Endothelial cell of umbilical vein (primary cell): ENCODE data around the gene ZSWIM6. TPM values are rescaled to one million over a fixed set of nuclear protein-coding genes. Genes with fewer than 3 reads are reported as not detected.

ENCODE experiments used
- BruUV-seq: library from RNA; stranded (reverse); fragments of 400-500 nt; replicated peaks from 2 replicates; lab custom pipeline; 2021; lab: Mats Ljungman, UMichigan
- CTCF ChIA-PET: fragments of 300-600, 350-600 bp; sonication (Branson Sonifier 250); formaldehyde crosslinking; loops from one replicate; lab custom pipeline; 2021; ENCODE audit warnings: antibody characterized with exemption, inconsistent platforms; lab: Charles Lee
- POLR2A ChIA-PET: fragments of 300-600, 350-600 bp; sonication (Branson Sonifier 250); formaldehyde crosslinking; loops from one replicate; lab custom pipeline; 2021; ENCODE audit warnings: antibody characterized with exemption, inconsistent platforms; lab: Charles Lee
- DNase-seq: peaks from one replicate; pipeline ENCODE4 v3.0.0-alpha.2; 2011; ENCODE audit warnings: low read depth, low spot score
- FAIRE-seq: peaks from 2 replicates; lab custom pipeline; 2011; peaks lifted over from hg19 to GRCh38; lab: Jason Lieb, UNC
- H2AFZ ChIP-seq: 2 replicates; pipeline ENCODE4 v1.6.0; 2012; ENCODE audit warnings: low read depth, low read length, control low read depth, inconsistent platforms
- H3K27ac ChIP-seq: 2 replicates; pipeline ENCODE4 v1.5.1; 2011; ENCODE audit warnings: low read depth, mild to moderate bottlenecking, control low read depth, low read length, moderate library complexity; ENCODE audit not compliant: insufficient read depth
- H3K27me3 ChIP-seq, 2 experiments: 2 replicates each; pipeline versions ENCODE4 v1.6.0 to v1.6.1; 2011; ENCODE audit warnings: low read length in 2 of 2, mixed read lengths in 1 of 2; ENCODE audit not compliant: control insufficient read depth in 2 of 2, insufficient read depth in 2 of 2
- H3K36me3 ChIP-seq, 2 experiments: 2 replicates in 1 of 2; 3 replicates in 1 of 2; pipeline ENCODE4 v1.5.1; 2011; ENCODE audit warnings: low read length in 2 of 2, mild to moderate bottlenecking in 1 of 2, moderate library complexity in 1 of 2; ENCODE audit not compliant: control insufficient read depth in 2 of 2, insufficient read depth in 2 of 2; ENCODE audit errors: extremely low read depth in 1 of 2
- H3K4me1 ChIP-seq: 3 replicates; pipeline ENCODE4 v1.5.1; 2011; ENCODE audit warnings: mild to moderate bottlenecking, low read length; ENCODE audit not compliant: control insufficient read depth, insufficient read depth; ENCODE audit errors: extremely low read depth
- H3K4me2 ChIP-seq: 2 replicates; pipeline ENCODE4 v1.6.1; 2011; ENCODE audit warnings: low read length, control low read depth, mixed read lengths; ENCODE audit not compliant: insufficient read depth
- H3K4me3 ChIP-seq, 3 experiments: fragments of 200-600 bp in 1 of 3; sonication (generic), shearing (Covaris generic) in 1 of 3; replicated peaks in 1 of 3; 2 replicates each; pipeline ENCODE4 v1.5.1; 2011 to 2016; ENCODE audit warnings: control low read depth in 3 of 3, low read length in 3 of 3, mild to moderate bottlenecking in 2 of 3, inconsistent platforms in 1 of 3, low read depth in 1 of 3, moderate library complexity in 1 of 3; ENCODE audit not compliant: insufficient read depth in 1 of 3
- H3K79me2 ChIP-seq: 2 replicates; pipeline ENCODE4 v1.6.0; 2012; ENCODE audit warnings: low read length, inconsistent platforms; ENCODE audit not compliant: control insufficient read depth, insufficient read depth
- H3K9ac ChIP-seq: replicated peaks from 2 replicates; pipeline ENCODE3; 2011; ENCODE audit warnings: low read length, control low read depth; ENCODE audit not compliant: insufficient read depth; ENCODE audit errors: extremely low read depth
- H3K9me1 ChIP-seq: replicated peaks from 3 replicates; pipeline ENCODE4 v1.6.0; 2011; ENCODE audit warnings: mild to moderate bottlenecking, low read length; ENCODE audit not compliant: control insufficient read depth, insufficient read depth; ENCODE audit errors: extremely low read depth
- H3K9me3 ChIP-seq: replicated peaks from 2 replicates; pipeline ENCODE4 v1.5.1; 2012; ENCODE audit warnings: low read length, inconsistent platforms; ENCODE audit not compliant: control insufficient read depth, insufficient read depth
- H4K20me1 ChIP-seq: replicated peaks from 2 replicates; pipeline ENCODE3; 2011; ENCODE audit warnings: mild to moderate bottlenecking, low read length; ENCODE audit not compliant: control insufficient read depth, insufficient read depth; ENCODE audit errors: extremely low read depth
- EZH2 ChIP-seq: IDR thresholded peaks from 2 replicates; pipeline ENCODE4 v1.6.1; 2012; ENCODE audit warnings: borderline replicate concordance, low read depth, mild to moderate bottlenecking, moderate library complexity, low read length, inconsistent platforms; ENCODE audit not compliant: severe bottlenecking
- FOS ChIP-seq: IDR thresholded peaks from 2 replicates; pipeline ENCODE4 v1.6.1; 2011; ENCODE audit warnings: mild to moderate bottlenecking, low read length, moderate library complexity, borderline replicate concordance; ENCODE audit not compliant: insufficient read depth
- GATA2 ChIP-seq: IDR thresholded peaks from 2 replicates; pipeline ENCODE4 v1.7.0; 2011; ENCODE audit warnings: low read depth, mild to moderate bottlenecking, moderate library complexity, mixed read lengths, low read length; ENCODE audit not compliant: insufficient read length, insufficient read depth
- MYC ChIP-seq: IDR thresholded peaks from one replicate; pipeline ENCODE4 v1.6.1; 2011; ENCODE audit warnings: mild to moderate bottlenecking, low read depth, low read length
- POLR2A ChIP-seq: IDR thresholded peaks from 2 replicates; pipeline ENCODE4 v1.6.1; 2012; ENCODE audit warnings: low read depth, mild to moderate bottlenecking, control low read depth, low read length
- dilution Hi-C: fragments of 300-500 bp; cut with MboI; formaldehyde crosslinking; loops from one replicate; pipeline ENCODE4 v1.15.0; 2019; ENCODE audit warnings: low sequenced_read_pairs; ENCODE audit not compliant: extremely low pct_ligation_motif_present
- intact Hi-C: fragments of 100-400 bp; cut with micrococcal nuclease; formaldehyde crosslinking; loops from one replicate; pipeline ENCODE4 v1.10.0; 2022
- polyA plus RNA-seq, 4 experiments: library from polyadenylated mRNA; depleted of rRNA in 3 of 4; stranded (reverse) in 3 of 4; unstranded in 1 of 4; fragments of >200 nt; gene quantifications; 2 replicates each; pipeline versions ENCODE4 v1.2.1 to v1.2.3, GENCODE V29; 2011 to 2012; ENCODE audit warnings: missing spikeins in 1 of 4
- total RNA-seq: library from RNA; stranded (reverse); gene quantifications from 2 replicates; pipeline ENCODE4 v1.2.3, GENCODE V29; 2021
- TF ChIP-seq, protein P1 (sequence below), 2 donors: IDR thresholded peaks; 1 replicate in 1 of 2; 2 replicates in 1 of 2; pipeline ENCODE4 v1.5.1; 2011; ENCODE audit warnings: low read length in 2 of 2, mild to moderate bottlenecking in 2 of 2, moderate library complexity in 2 of 2, control low read depth in 1 of 2, inconsistent platforms in 1 of 2, low read depth in 1 of 2; ENCODE audit not compliant: insufficient read depth in 1 of 2; ENCODE audit errors: extremely low read depth in 1 of 2

The ZSWIM6 gene
- total and polyA plus RNA-seq, 2 donors (not counting 3 experiments of a cell fraction or from before 2014, with no cell fraction given) = 14.9 to 25.3 TPM

DNA sequence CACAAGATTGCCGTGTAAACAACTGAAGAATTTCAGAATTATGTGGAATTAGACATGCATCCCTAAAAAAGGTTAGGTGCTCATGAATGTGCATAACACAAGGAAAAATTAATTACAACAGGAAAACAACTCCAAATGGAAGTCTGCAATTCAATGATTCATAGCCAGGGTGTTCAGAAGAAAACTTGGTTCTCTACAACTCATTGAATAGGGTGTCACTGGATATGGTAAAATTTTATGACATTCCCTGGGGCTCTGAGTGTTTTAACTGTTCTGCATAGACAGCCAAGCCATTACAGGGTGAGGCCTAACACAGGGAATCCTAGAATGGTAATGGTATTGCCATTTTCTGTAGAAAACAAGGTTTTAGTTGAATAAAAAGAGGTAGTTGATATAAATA, 24.4 kb upstream of the ZSWIM6 start:
- Histone ChIP-seq H3K9ac (no peak overlapping the region), H4K20me1 (no peaks in the 10 kb centered on the region), H3K79me2 (no peaks in the 10 kb centered on the region), H3K9me1 (no peaks in the 10 kb centered on the region), H3K4me1 (peaks cover 15% of the 10 kb centered on the region), H3K27me3 (no peaks in the 10 kb centered on the region), H2AFZ (no peak overlapping the region), H3K4me2 (no peak overlapping the region), H3K36me3 (no peaks in the 10 kb centered on the region), H3K4me3 (no peak overlapping the region), H3K27ac (no peak overlapping the region), H3K9me3 (no peaks in the 10 kb centered on the region)
- ChIA-PET POLR2A (no interaction called here), CTCF (interaction anchor here (1.8 kb wide), 1 partner anchor 12 kb away, joined by 7 read pairs; no protein-coding TSS in a partner anchor)
- dilution Hi-C loops = no loop called here
- TF ChIP-seq MYC (no peak), EZH2 (no peak), FOS (no peak)
- no TSS peak for BruUV-seq
- FAIRE-seq (no peak), DNase-seq (no peak)
- intact Hi-C loops = no loop called here

DNA sequence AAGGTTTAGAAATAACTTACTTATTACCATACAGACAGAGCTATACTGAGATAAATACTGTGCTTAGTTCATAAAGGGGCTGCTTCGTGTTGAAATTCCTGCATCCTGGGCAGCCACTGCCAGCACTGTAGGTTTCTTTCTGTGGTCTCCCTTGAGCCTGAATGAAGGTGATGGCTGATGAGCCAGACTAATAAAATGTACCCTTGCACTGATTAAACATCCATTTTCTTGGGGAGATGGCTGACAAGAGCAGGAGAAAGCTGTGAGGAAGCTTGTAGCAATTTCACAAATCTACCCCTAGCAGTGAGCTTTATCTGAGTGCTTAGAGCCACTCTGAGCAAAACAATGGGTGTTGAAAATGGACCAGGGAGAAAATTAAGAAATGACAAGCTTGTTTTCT, 23.3 kb upstream of the ZSWIM6 start:
- DNase-seq = no peak
- Histone ChIP-seq H4K20me1 (no peaks in the 10 kb centered on the region), H2AFZ (no peak overlapping the region), H3K9me1 (no peaks in the 10 kb centered on the region), H3K9me3 (no peaks in the 10 kb centered on the region), H3K4me1 (peaks cover 26% of the 10 kb centered on the region), H3K9ac (no peak overlapping the region), H3K4me3 (no peak overlapping the region), H3K4me2 (no peak overlapping the region), H3K27me3 (no peaks in the 10 kb centered on the region), H3K27ac (no peak overlapping the region), H3K36me3 (no peaks in the 10 kb centered on the region), H3K79me2 (no peaks in the 10 kb centered on the region)
- intact Hi-C loops (no loop called here), dilution Hi-C loops (no loop called here)
- POLR2A ChIA-PET = no interaction called here
- no peak for FAIRE-seq
- CTCF ChIA-PET = interaction anchor here (0.7 to 1.8 kb wide), 5 partner anchors 9 to 19 kb away, joined by 3 to 7 read pairs (median 3); no protein-coding TSS in a partner anchor
- BruUV-seq = no TSS peak
- TF ChIP-seq, protein P1, sequence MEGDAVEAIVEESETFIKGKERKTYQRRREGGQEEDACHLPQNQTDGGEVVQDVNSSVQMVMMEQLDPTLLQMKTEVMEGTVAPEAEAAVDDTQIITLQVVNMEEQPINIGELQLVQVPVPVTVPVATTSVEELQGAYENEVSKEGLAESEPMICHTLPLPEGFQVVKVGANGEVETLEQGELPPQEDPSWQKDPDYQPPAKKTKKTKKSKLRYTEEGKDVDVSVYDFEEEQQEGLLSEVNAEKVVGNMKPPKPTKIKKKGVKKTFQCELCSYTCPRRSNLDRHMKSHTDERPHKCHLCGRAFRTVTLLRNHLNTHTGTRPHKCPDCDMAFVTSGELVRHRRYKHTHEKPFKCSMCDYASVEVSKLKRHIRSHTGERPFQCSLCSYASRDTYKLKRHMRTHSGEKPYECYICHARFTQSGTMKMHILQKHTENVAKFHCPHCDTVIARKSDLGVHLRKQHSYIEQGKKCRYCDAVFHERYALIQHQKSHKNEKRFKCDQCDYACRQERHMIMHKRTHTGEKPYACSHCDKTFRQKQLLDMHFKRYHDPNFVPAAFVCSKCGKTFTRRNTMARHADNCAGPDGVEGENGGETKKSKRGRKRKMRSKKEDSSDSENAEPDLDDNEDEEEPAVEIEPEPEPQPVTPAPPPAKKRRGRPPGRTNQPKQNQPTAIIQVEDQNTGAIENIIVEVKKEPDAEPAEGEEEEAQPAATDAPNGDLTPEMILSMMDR (IDR thresholded peaks at IDR 0.05; ENCODE audit: extremely low read depth in 1 of 2, insufficient read depth in 1 of 2, low read depth in 1 of 2, low read length in 2 of 2) = no peak
- no peak for TF ChIP-seq FOS
- TF ChIP-seq EZH2 = no peak
- TF ChIP-seq POLR2A = no peak
- TF ChIP-seq MYC = no peak
- no peak for TF ChIP-seq GATA2
